ENCODE measurements around the gene TTLL8.

TTLL8 gene

GRCh38 chr22:50027639-50028537 is 30.2 kb downstream of the TTLL8 start:
- DNase-seq (ENCODE audit: low read depth) = peak; percentile 53
- TF ChIP-seq, protein P1, sequence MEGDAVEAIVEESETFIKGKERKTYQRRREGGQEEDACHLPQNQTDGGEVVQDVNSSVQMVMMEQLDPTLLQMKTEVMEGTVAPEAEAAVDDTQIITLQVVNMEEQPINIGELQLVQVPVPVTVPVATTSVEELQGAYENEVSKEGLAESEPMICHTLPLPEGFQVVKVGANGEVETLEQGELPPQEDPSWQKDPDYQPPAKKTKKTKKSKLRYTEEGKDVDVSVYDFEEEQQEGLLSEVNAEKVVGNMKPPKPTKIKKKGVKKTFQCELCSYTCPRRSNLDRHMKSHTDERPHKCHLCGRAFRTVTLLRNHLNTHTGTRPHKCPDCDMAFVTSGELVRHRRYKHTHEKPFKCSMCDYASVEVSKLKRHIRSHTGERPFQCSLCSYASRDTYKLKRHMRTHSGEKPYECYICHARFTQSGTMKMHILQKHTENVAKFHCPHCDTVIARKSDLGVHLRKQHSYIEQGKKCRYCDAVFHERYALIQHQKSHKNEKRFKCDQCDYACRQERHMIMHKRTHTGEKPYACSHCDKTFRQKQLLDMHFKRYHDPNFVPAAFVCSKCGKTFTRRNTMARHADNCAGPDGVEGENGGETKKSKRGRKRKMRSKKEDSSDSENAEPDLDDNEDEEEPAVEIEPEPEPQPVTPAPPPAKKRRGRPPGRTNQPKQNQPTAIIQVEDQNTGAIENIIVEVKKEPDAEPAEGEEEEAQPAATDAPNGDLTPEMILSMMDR (IDR thresholded peaks at IDR 0.05; ENCODE audit: insufficient read depth, low read depth, low read length, missing control alignments) = no peak

DNA sequence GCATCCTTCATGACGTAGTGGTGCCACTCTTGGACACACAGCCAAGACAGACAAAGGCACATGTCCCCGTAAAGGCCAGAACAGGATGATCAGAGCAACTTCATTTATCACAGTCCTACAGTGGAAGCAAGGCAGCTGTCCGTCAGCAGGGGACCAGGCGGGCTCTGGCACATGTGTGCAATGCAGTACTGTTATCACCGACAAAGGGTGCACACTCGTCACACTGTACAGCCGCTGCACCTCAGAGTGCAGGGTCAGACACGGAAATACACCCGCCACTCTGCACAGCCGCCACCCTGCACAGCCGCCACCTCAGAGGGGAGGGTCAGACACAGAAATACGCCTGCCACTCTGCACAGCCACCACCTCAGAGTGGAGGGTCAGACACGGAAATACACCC is 32.1 kb downstream of the TTLL8 start:
- TF ChIP-seq, protein P1 (IDR thresholded peaks at IDR 0.05; ENCODE audit: insufficient read depth, low read depth, low read length, missing control alignments) = no peak
- DNase-seq (ENCODE audit: low read depth) = no peak
- no peak overlapping the region for H3K4me3 ChIP-seq (ENCODE audit: low read length)

More at GRCh38 chr22:50027639-50028537, 30.2 kb downstream of the TTLL8 start:
- no peak overlapping the region for H3K4me3 ChIP-seq (ENCODE audit: low read length)

GRCh38 chr22:50022171-50022819 is 35.8 kb downstream of the TTLL8 start:
- H3K4me3 ChIP-seq (ENCODE audit: low read length) = no peak overlapping the region
- TF ChIP-seq, protein P1 (IDR thresholded peaks at IDR 0.05; ENCODE audit: insufficient read depth, low read depth, low read length, missing control alignments) = no peak
- DNase-seq (ENCODE audit: low read depth) = no peak

DNA sequence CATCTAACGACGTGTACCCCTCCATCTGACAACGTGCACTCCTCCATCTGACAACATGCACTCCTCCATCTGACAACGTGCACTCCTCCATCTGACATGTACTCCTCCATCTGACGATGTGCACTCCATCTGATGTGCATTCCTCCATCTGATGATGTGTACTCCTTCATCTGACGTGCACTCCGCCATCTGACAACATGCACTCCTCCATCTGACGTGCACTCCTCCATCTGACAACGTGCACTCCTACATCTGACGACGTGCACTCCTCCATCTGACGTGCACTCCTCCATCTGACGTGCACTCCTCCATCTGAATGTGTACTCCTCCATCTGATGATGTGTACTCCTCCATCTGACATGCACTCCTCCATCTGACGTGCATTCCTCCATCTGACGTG is 37.5 kb downstream of the TTLL8 start:
- TF ChIP-seq, protein P1 (IDR thresholded peaks at IDR 0.05; ENCODE audit: insufficient read depth, low read depth, low read length, missing control alignments) = no peak
- H3K4me3 ChIP-seq (ENCODE audit: low read length) = no peak overlapping the region
- DNase-seq (ENCODE audit: low read depth) = no peak

DNA sequence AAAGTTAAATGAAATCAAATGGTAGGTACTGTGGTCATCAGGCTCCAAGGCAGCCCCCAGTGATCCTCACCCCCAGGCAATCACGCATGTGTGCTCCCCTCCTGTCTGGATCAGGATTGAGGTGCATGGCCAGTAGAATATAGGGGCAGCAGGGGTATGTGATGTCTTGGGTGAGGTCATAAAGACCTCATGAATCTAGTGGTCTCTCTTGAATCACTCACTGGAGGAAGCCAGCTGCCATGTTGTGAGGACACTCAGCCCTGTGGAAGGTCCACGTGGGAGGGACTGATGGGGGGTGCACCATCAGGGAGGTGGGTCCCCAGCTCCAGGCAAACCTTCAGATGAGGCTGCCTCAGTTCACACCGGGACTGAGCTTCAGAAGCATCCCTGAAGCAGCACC is 38.8 kb downstream of the TTLL8 start:
- no peak overlapping the region for H3K4me3 ChIP-seq (ENCODE audit: low read length)
- TF ChIP-seq, protein P1 (IDR thresholded peaks at IDR 0.05; ENCODE audit: insufficient read depth, low read depth, low read length, missing control alignments) = no peak
- DNase-seq (ENCODE audit: low read depth) = no peak

- no peak overlapping the region for H3K4me3 ChIP-seq (ENCODE audit: low read length)
- TF ChIP-seq, protein P1 (IDR thresholded peaks at IDR 0.05; ENCODE audit: insufficient read depth, low read depth, low read length, missing control alignments) = no peak
- DNase-seq (ENCODE audit: low read depth) = no peak
These were observed 39.4 kb downstream of the TTLL8 start for GRCh38 chr22:50018608-50019285.

All from epithelial cell of esophagus (primary cell).